Endothelial cell of umbilical vein (primary cell): ENCODE measurements around the gene DEFB123. TPM values are rescaled to one million over a fixed set of nuclear protein-coding genes. Genes with fewer than 3 reads are reported as not detected.

ENCODE experiments used
- BruUV-seq: library from RNA; stranded (reverse); fragments of 400-500 nt; replicated peaks from 2 replicates; lab custom pipeline; 2021; lab: Mats Ljungman, UMichigan
- CTCF ChIA-PET: fragments of 300-600, 350-600 bp; sonication (Branson Sonifier 250); formaldehyde crosslinking; loops from one replicate; lab custom pipeline; 2021; ENCODE audit warnings: antibody characterized with exemption, inconsistent platforms; lab: Charles Lee
- POLR2A ChIA-PET: fragments of 300-600, 350-600 bp; sonication (Branson Sonifier 250); formaldehyde crosslinking; loops from one replicate; lab custom pipeline; 2021; ENCODE audit warnings: antibody characterized with exemption, inconsistent platforms; lab: Charles Lee
- DNase-seq: peaks from one replicate; pipeline ENCODE4 v3.0.0-alpha.2; 2011; ENCODE audit warnings: low read depth, low spot score
- FAIRE-seq: peaks from 2 replicates; lab custom pipeline; 2011; peaks lifted over from hg19 to GRCh38; lab: Jason Lieb, UNC
- H2AFZ ChIP-seq: 2 replicates; pipeline ENCODE4 v1.6.0; 2012; ENCODE audit warnings: low read depth, low read length, control low read depth, inconsistent platforms
- H3K27ac ChIP-seq: 2 replicates; pipeline ENCODE4 v1.5.1; 2011; ENCODE audit warnings: low read depth, mild to moderate bottlenecking, control low read depth, low read length, moderate library complexity; ENCODE audit not compliant: insufficient read depth
- H3K27me3 ChIP-seq, 2 experiments: 2 replicates each; pipeline versions ENCODE4 v1.6.0 to v1.6.1; 2011; ENCODE audit warnings: low read length in 2 of 2, mixed read lengths in 1 of 2; ENCODE audit not compliant: control insufficient read depth in 2 of 2, insufficient read depth in 2 of 2
- H3K36me3 ChIP-seq, 2 experiments: 2 replicates in 1 of 2; 3 replicates in 1 of 2; pipeline ENCODE4 v1.5.1; 2011; ENCODE audit warnings: low read length in 2 of 2, mild to moderate bottlenecking in 1 of 2, moderate library complexity in 1 of 2; ENCODE audit not compliant: control insufficient read depth in 2 of 2, insufficient read depth in 2 of 2; ENCODE audit errors: extremely low read depth in 1 of 2
- H3K4me1 ChIP-seq: 3 replicates; pipeline ENCODE4 v1.5.1; 2011; ENCODE audit warnings: mild to moderate bottlenecking, low read length; ENCODE audit not compliant: control insufficient read depth, insufficient read depth; ENCODE audit errors: extremely low read depth
- H3K4me2 ChIP-seq: 2 replicates; pipeline ENCODE4 v1.6.1; 2011; ENCODE audit warnings: low read length, control low read depth, mixed read lengths; ENCODE audit not compliant: insufficient read depth
- H3K4me3 ChIP-seq, 3 experiments: fragments of 200-600 bp in 1 of 3; sonication (generic), shearing (Covaris generic) in 1 of 3; replicated peaks in 1 of 3; 2 replicates each; pipeline ENCODE4 v1.5.1; 2011 to 2016; ENCODE audit warnings: control low read depth in 3 of 3, low read length in 3 of 3, mild to moderate bottlenecking in 2 of 3, inconsistent platforms in 1 of 3, low read depth in 1 of 3, moderate library complexity in 1 of 3; ENCODE audit not compliant: insufficient read depth in 1 of 3
- H3K79me2 ChIP-seq: 2 replicates; pipeline ENCODE4 v1.6.0; 2012; ENCODE audit warnings: low read length, inconsistent platforms; ENCODE audit not compliant: control insufficient read depth, insufficient read depth
- H3K9ac ChIP-seq: replicated peaks from 2 replicates; pipeline ENCODE3; 2011; ENCODE audit warnings: low read length, control low read depth; ENCODE audit not compliant: insufficient read depth; ENCODE audit errors: extremely low read depth
- H3K9me1 ChIP-seq: replicated peaks from 3 replicates; pipeline ENCODE4 v1.6.0; 2011; ENCODE audit warnings: mild to moderate bottlenecking, low read length; ENCODE audit not compliant: control insufficient read depth, insufficient read depth; ENCODE audit errors: extremely low read depth
- H3K9me3 ChIP-seq: replicated peaks from 2 replicates; pipeline ENCODE4 v1.5.1; 2012; ENCODE audit warnings: low read length, inconsistent platforms; ENCODE audit not compliant: control insufficient read depth, insufficient read depth
- H4K20me1 ChIP-seq: replicated peaks from 2 replicates; pipeline ENCODE3; 2011; ENCODE audit warnings: mild to moderate bottlenecking, low read length; ENCODE audit not compliant: control insufficient read depth, insufficient read depth; ENCODE audit errors: extremely low read depth
- CTCF ChIP-seq, 2 donors: IDR thresholded peaks; 1 replicate in 1 of 2; 2 replicates in 1 of 2; pipeline ENCODE4 v1.5.1; 2011; ENCODE audit warnings: low read length in 2 of 2, mild to moderate bottlenecking in 2 of 2, moderate library complexity in 2 of 2, control low read depth in 1 of 2, inconsistent platforms in 1 of 2, low read depth in 1 of 2; ENCODE audit not compliant: insufficient read depth in 1 of 2; ENCODE audit errors: extremely low read depth in 1 of 2
- EZH2 ChIP-seq: IDR thresholded peaks from 2 replicates; pipeline ENCODE4 v1.6.1; 2012; ENCODE audit warnings: borderline replicate concordance, low read depth, mild to moderate bottlenecking, moderate library complexity, low read length, inconsistent platforms; ENCODE audit not compliant: severe bottlenecking
- FOS ChIP-seq: IDR thresholded peaks from 2 replicates; pipeline ENCODE4 v1.6.1; 2011; ENCODE audit warnings: mild to moderate bottlenecking, low read length, moderate library complexity, borderline replicate concordance; ENCODE audit not compliant: insufficient read depth
- GATA2 ChIP-seq: IDR thresholded peaks from 2 replicates; pipeline ENCODE4 v1.7.0; 2011; ENCODE audit warnings: low read depth, mild to moderate bottlenecking, moderate library complexity, mixed read lengths, low read length; ENCODE audit not compliant: insufficient read length, insufficient read depth
- JUN ChIP-seq: IDR thresholded peaks from 2 replicates; pipeline ENCODE4 v1.6.1; 2011; ENCODE audit warnings: borderline replicate concordance, low read depth; ENCODE audit not compliant: insufficient read length, insufficient read depth
- MAX ChIP-seq: IDR thresholded peaks from 2 replicates; pipeline ENCODE4 v1.6.1; 2011; ENCODE audit not compliant: insufficient read depth, insufficient read length
- MYC ChIP-seq: IDR thresholded peaks from one replicate; pipeline ENCODE4 v1.6.1; 2011; ENCODE audit warnings: mild to moderate bottlenecking, low read depth, low read length
- POLR2A ChIP-seq: IDR thresholded peaks from 2 replicates; pipeline ENCODE4 v1.6.1; 2012; ENCODE audit warnings: low read depth, mild to moderate bottlenecking, control low read depth, low read length
- POLR2AphosphoS5 ChIP-seq: IDR thresholded peaks from 2 replicates; pipeline ENCODE4 v1.6.1; 2012; ENCODE audit warnings: low read depth, mild to moderate bottlenecking, control low read depth, low read length, moderate library complexity; ENCODE audit not compliant: insufficient read depth
- dilution Hi-C: fragments of 300-500 bp; cut with MboI; formaldehyde crosslinking; loops from one replicate; pipeline ENCODE4 v1.15.0; 2019; ENCODE audit warnings: low sequenced_read_pairs; ENCODE audit not compliant: extremely low pct_ligation_motif_present
- intact Hi-C: fragments of 100-400 bp; cut with micrococcal nuclease; formaldehyde crosslinking; loops from one replicate; pipeline ENCODE4 v1.10.0; 2022
- polyA plus RNA-seq, 4 experiments: library from polyadenylated mRNA; depleted of rRNA in 3 of 4; stranded (reverse) in 3 of 4; unstranded in 1 of 4; fragments of >200 nt; gene quantifications; 2 replicates each; pipeline versions ENCODE4 v1.2.1 to v1.2.3, GENCODE V29; 2011 to 2012; ENCODE audit warnings: missing spikeins in 1 of 4
- total RNA-seq: library from RNA; stranded (reverse); gene quantifications from 2 replicates; pipeline ENCODE4 v1.2.3, GENCODE V29; 2021

The DEFB123 gene
- total and polyA plus RNA-seq, 2 donors (not counting 3 experiments of a cell fraction or from before 2014, with no cell fraction given), result not detected

GRCh38 chr20:31474758-31475427 lies 34.5 kb downstream of the DEFB123 start, which contains the start of the genes DEFB124 and REM1:
Gene DEFB124 (minus strand): TSS chr20:31475127. CDS start chr20:31473013, 2,114 bp downstream.
Gene REM1 (plus strand): TSS chr20:31475288. CDS start chr20:31476446, 1,158 bp downstream.
- dilution Hi-C loops, result no loop called here
- Histone ChIP-seq H2AFZ (peak within 1 kb of the TSS; percentile 23), H3K27me3 (peaks cover 9 to 11% of the 10 kb centered on the region in 2 experiments), H3K9me1 (no peaks in the 10 kb centered on the region), H3K4me1 (peaks cover 2% of the 10 kb centered on the region), H3K27ac (no peak within 1 kb of the TSS), H3K79me2 (no peaks in the 10 kb centered on the region), H3K9me3 (no peaks in the 10 kb centered on the region), H3K4me3 (peak within 1 kb of the TSS in 1 of 3 experiments; percentile 19), H4K20me1 (no peaks in the 10 kb centered on the region), H3K9ac (no peak within 1 kb of the TSS), H3K36me3 (no peaks in the 10 kb centered on the region), H3K4me2 (no peak within 1 kb of the TSS)
- TF ChIP-seq JUN (no peak), CTCF (IDR thresholded peaks at IDR 0.05; ENCODE audit: extremely low read depth in 1 of 2, insufficient read depth in 1 of 2, low read depth in 1 of 2, low read length in 2 of 2) (no peak), POLR2A (no peak), EZH2 (no peak), GATA2 (no peak), POLR2AphosphoS5 (no peak), FOS (no peak), MAX (no peak), MYC (no peak)
- intact Hi-C loops, result no loop called here
- POLR2A ChIA-PET, result no interaction called here
- no TSS peak for BruUV-seq
- DNase-seq (no peak), FAIRE-seq (no peak)
- CTCF ChIA-PET, result interaction anchor here (0.6 to 2.8 kb wide), 3 partner anchors 15 to 30 kb away, joined by 3 to 26 read pairs (median 9); no protein-coding TSS in a partner anchor
